Stimulated activated CD4-positive, alpha-beta T cell treated with anti-CD3 and anti-CD28 coated beads, TNF-alpha, amount 100 ng/mL, for 24 hours (primary cell): ENCODE measurements around the gene TEP1.
"Not testable (repeated sequence)": the region's sequence is repeated elsewhere in the genome, so short reads cannot be mapped to it uniquely, and the experiment has no call there.

ENCODE experiments used
- DNase-seq, 3 experiments: peaks; one replicate each; pipeline ENCODE4 v3.0.0-alpha.2; 2020; ENCODE audit warnings: low read depth in 3 of 3

Gene TEP1

GRCh38 chr14:20343092-20343861 is 70.0 kb downstream of the TEP1 start, which contains the start of gene PARP2:
Gene PARP2 (plus strand): TSS chr14:20343635. CDS start chr14:20343642, 7 bp downstream.
- peak; percentile 86 to 96 (median 87) for DNase-seq

GRCh38 chr14:20341646-20342045 is 71.7 kb downstream of the TEP1 start:
- no peak for DNase-seq

- DNase-seq, result not testable (repeated sequence)
Observed at GRCh38 chr14:20341032-20341431, 72.3 kb downstream of the TEP1 start.

- no peak for DNase-seq
Observed at GRCh38 chr14:20334017-20334416, 79.3 kb downstream of the TEP1 start.

- DNase-seq, result no peak
Observed at GRCh38 chr14:20333494-20333841, 79.8 kb downstream of the TEP1 start.

- peak in 2 of 3 experiments; percentile 25 to 32 for DNase-seq
Observed at GRCh38 chr14:20332788-20333493, 80.4 kb downstream of the TEP1 start, which contains the start of gene CCNB1IP1. Gene CCNB1IP1 (minus strand): TSS chr14:20333279. CDS start chr14:20316523, 16,756 bp downstream.

- no peak for DNase-seq
Observed at GRCh38 chr14:20332431-20332787, 80.9 kb downstream of the TEP1 start.

GRCh38 chr14:20331053-20331613 is 82.2 kb downstream of the TEP1 start:
- DNase-seq, result no peak

GRCh38 chr14:20329355-20329754 is 83.9 kb downstream of the TEP1 start:
- no peak for DNase-seq

GRCh38 chr14:20328705-20329104 is 84.6 kb downstream of the TEP1 start:
- DNase-seq, result no peak

- peak in 1 of 3 experiments; percentile 27 for DNase-seq
Observed at GRCh38 chr14:20327005-20327869, 86.1 kb downstream of the TEP1 start.

GRCh38 chr14:20317720-20318119 is 95.6 kb downstream of the TEP1 start:
- DNase-seq, result no peak
